GM18505 (cell line): ENCODE data around the gene CEP70.

Source experiments
- ATAC-seq: cut with Tn5 transposase; IDR thresholded peaks from one replicate; pipeline ENCODE4 v1.9.1; 2021; ENCODE audit not compliant: unreplicated experiment
- POLR2A ChIP-seq: IDR thresholded peaks from 4 replicates; pipeline ENCODE4 v1.6.1; 2011; ENCODE audit warnings: borderline replicate concordance; ENCODE audit not compliant: insufficient read depth, insufficient read length; ENCODE audit errors: extremely low read depth

CEP70 gene

DNA sequence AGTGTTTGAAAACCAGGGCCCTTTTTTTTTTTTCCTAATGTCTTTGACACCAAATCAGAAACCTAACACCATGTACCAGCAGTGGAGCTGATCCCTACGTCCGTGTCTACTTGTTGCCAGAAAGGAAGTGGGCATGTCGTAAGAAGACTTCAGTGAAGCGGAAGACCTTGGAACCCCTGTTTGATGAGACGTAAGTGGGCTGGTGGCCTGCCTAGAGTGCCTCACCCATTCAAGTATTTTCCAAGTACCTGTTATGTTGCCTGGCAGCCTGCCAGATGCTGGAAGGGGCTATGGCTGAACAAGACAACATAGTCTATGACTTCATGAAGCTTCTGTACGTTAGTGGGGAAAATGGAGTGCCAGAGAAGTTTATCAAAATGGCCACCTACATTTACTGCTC, 119.9 kb downstream of the CEP70 start:
- ATAC-seq = no peak
- no peak for TF ChIP-seq POLR2A

- no peak for ATAC-seq
- no peak for TF ChIP-seq POLR2A
Observed at GRCh38 chr3:138473391-138473790, 120.7 kb downstream of the CEP70 start.

GRCh38 chr3:138472141-138472825, 121.8 kb downstream of the CEP70 start:
- no peak for TF ChIP-seq POLR2A
- ATAC-seq = no peak

- no peak for ATAC-seq
- TF ChIP-seq POLR2A = no peak
Observed at GRCh38 chr3:138471481-138471880, 122.6 kb downstream of the CEP70 start.

DNA sequence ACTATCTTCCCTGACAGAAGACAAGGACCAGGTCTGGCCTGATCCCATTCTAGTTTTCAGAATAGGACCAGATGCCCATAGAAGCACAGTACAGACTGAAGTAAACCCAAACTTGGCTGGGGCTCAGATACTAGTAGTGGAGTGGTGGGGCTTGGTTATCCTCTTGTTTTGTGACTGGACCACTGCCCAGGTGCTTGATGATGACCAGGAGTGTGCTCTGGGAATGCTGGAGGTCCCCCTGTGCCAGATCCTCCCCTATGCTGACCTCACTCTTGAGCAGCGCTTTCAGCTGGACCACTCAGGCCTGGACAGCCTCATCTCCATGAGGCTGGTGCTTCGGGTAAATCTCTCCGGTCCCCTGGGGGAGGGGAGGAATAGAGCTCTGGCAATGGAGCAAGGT, 123.4 kb downstream of the CEP70 start:
- TF ChIP-seq POLR2A = no peak
- ATAC-seq = no peak

DNA sequence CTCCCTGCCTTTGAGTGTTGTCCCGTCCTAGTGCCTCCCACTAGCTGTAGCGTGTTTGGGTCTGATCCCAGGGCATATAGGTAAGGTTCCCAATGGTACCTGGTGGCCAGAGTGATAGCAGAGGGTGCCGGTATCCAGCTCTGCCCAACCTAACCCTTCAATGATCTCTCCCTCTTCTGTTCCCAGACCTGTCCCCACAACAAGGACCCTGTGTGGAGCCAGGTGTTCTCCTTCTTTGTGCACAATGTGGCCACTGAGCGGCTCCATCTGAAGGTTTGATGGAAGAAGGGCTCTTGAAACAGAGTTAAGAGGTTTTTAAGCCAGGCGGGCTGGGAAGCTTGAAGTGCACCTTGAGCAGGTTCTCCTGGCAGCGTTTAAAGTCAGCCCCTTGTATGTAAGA, 124.2 kb downstream of the CEP70 start:
- TF ChIP-seq POLR2A = no peak
- no peak for ATAC-seq

- ATAC-seq = no peak
- TF ChIP-seq POLR2A = no peak
Observed at GRCh38 chr3:138468886-138469285, 125.2 kb downstream of the CEP70 start.

DNA sequence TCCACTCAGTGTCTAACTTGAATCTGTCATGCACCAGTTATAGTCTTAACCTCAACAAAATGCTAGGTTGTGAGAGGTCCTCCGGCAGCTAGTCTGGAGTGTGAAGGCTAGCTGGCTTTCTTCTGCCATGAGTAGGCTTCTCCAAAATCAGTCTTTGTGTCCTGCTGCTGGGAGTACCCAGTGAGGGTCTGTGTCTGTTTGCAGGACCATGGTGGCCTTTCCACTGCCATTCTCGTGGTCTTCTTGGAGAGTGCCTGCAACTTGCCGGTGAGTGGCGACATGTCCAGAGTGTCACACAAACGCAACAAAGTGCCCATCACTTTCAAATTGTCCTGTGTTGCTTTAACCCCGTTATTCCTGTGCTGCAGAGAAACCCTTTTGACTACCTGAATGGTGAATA, 125.6 kb downstream of the CEP70 start:
- ATAC-seq = no peak
- no peak for TF ChIP-seq POLR2A

DNA sequence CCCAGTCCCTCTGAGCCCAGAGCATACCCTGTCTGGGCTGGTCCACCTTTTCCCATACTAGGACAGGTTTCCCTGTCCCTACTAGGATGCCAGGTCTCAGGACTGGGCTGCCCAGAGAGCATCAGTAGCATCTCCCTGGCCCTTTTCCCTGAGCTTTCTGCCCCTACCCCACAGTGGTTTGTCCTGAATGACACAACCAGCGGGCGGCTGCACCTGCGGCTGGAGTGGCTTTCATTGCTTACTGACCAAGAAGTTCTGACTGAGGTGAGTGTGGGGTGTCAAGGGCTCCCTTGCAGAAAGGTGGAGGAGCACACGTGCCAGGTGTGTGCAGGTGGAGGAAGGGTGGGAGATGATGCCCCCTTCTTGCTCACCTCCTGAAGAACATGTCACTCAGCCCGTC, 126.1 kb downstream of the CEP70 start:
- TF ChIP-seq POLR2A = no peak
- ATAC-seq = no peak

GRCh38 chr3:138465925-138466324, 128.1 kb downstream of the CEP70 start:
- TF ChIP-seq POLR2A = no peak
- no peak for ATAC-seq

GRCh38 chr3:138465451-138465850, 128.6 kb downstream of the CEP70 start:
- ATAC-seq = no peak
- TF ChIP-seq POLR2A = no peak

- no peak for ATAC-seq
- TF ChIP-seq POLR2A = no peak
Observed at GRCh38 chr3:138464491-138464860, 129.6 kb downstream of the CEP70 start.

- TF ChIP-seq POLR2A = no peak
- no peak for ATAC-seq
Observed at GRCh38 chr3:138463724-138464490, 130.2 kb downstream of the CEP70 start.

DNA sequence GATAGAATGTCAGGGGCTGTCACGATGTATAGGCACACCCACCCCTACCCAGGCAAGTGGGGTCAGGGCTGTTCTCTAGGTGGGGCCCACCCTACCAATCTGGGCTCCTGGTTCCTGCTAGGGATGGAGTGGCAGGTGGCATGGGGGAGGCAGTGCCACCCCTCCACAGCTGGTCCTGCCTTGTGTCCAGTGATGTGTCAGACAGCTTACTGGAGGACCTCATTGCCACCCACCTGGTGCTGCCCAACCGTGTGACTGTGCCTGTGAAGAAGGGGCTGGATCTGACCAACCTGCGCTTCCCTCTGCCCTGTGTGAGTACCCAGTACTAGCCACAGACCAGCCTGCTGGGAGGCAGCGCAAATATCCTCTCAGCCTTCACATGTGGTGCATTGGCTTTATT, 132.2 kb downstream of the CEP70 start:
- no peak for ATAC-seq

More for the DNA sequence above, 132.2 kb downstream of the CEP70 start:
- TF ChIP-seq POLR2A = no peak
